IMR-90 (cell line): ENCODE data around the gene COPB1. TPM values are rescaled to one million over a fixed set of nuclear protein-coding genes. Genes with fewer than 3 reads are reported as not detected.

ENCODE experiments used
- ATAC-seq: fragments of 200-7000 bp; cut with Tn5 transposase; 2 replicates; pipeline ENCODE4 v1.9.1; 2020; ENCODE audit warnings: low read depth, mild to moderate bottlenecking, moderate library complexity
- BruUV-seq: library from RNA; stranded (reverse); fragments of 400-500 nt; replicated peaks from 2 replicates; lab custom pipeline; 2021; lab: Mats Ljungman, UMichigan
- CTCF ChIA-PET: fragments of 300-600 bp; formaldehyde crosslinking; extraction: SDS; loops from one replicate; lab custom pipeline; 2021; ENCODE audit warnings: antibody characterized with exemption; lab: Yijun Ruan, JAX
- POLR2A ChIA-PET: fragments of 300-600 bp; sonication (Branson Sonifier 250); formaldehyde crosslinking; loops from one replicate; lab custom pipeline; 2022; ENCODE audit warnings: antibody characterized with exemption; ENCODE audit not compliant: unreplicated experiment; lab: Charles Lee
- DNase-seq: peaks from one replicate; pipeline ENCODE4 v3.0.0; 2013
- H2AFZ ChIP-seq: replicated peaks from 2 replicates; pipeline ENCODE3; 2013; ENCODE audit warnings: low read length, mild to moderate bottlenecking; ENCODE audit not compliant: poor library complexity
- H2AK5ac ChIP-seq: 2 replicates; pipeline ENCODE4 v1.6.1; 2013; ENCODE audit warnings: low read depth, low read length, inconsistent platforms
- H2AK9ac ChIP-seq: replicated peaks from 2 replicates; pipeline ENCODE3; 2013; ENCODE audit warnings: mild to moderate bottlenecking, low read depth, low read length, moderate library complexity; ENCODE audit not compliant: poor library complexity
- H2BK120ac ChIP-seq: 2 replicates; pipeline ENCODE4 v1.6.1; 2013; ENCODE audit warnings: low read depth, low read length, inconsistent platforms
- H2BK15ac ChIP-seq: 3 replicates; pipeline ENCODE4 v1.6.1; 2013; ENCODE audit warnings: low read depth, low read length, inconsistent platforms
- H2BK20ac ChIP-seq: 2 replicates; pipeline ENCODE4 v1.6.1; 2013; ENCODE audit warnings: low read depth, mild to moderate bottlenecking, inconsistent platforms, low read length, moderate library complexity
- H2BK5ac ChIP-seq: 2 replicates; pipeline ENCODE4 v1.6.1; 2013; ENCODE audit warnings: mild to moderate bottlenecking, low read depth, low read length, inconsistent platforms; ENCODE audit not compliant: poor library complexity, severe bottlenecking
- H3K14ac ChIP-seq: replicated peaks from 2 replicates; pipeline ENCODE4 v1.6.1; 2013; ENCODE audit warnings: low read depth, low read length, inconsistent platforms
- H3K18ac ChIP-seq: 2 replicates; pipeline ENCODE4 v1.6.1; 2013; ENCODE audit warnings: low read depth, low read length, control low read depth
- H3K23ac ChIP-seq: 2 replicates; pipeline ENCODE4 v1.6.1; 2013; ENCODE audit warnings: low read depth, low read length, inconsistent platforms
- H3K27ac ChIP-seq: 2 replicates; pipeline ENCODE4 v1.5.1; 2013; ENCODE audit warnings: mild to moderate bottlenecking, control low read depth, low read length; ENCODE audit not compliant: insufficient read depth
- H3K27me3 ChIP-seq: 2 replicates; pipeline ENCODE4 v1.6.1; 2013; ENCODE audit warnings: low read length; ENCODE audit not compliant: control insufficient read depth, insufficient read depth
- H3K36me3 ChIP-seq: 2 replicates; pipeline ENCODE4 v1.6.1; 2013; ENCODE audit warnings: low read length, mixed read lengths; ENCODE audit not compliant: control insufficient read depth, insufficient read depth
- H3K4ac ChIP-seq: 2 replicates; pipeline ENCODE4 v1.6.1; 2013; ENCODE audit warnings: low read depth, low read length, inconsistent platforms
- H3K4me1 ChIP-seq: 2 replicates; pipeline ENCODE4 v1.6.1; 2013; ENCODE audit warnings: low read length, mixed read lengths; ENCODE audit not compliant: control insufficient read depth, insufficient read depth
- H3K4me2 ChIP-seq: 2 replicates; pipeline ENCODE4 v1.6.1; 2013; ENCODE audit warnings: low read depth, mild to moderate bottlenecking, control low read depth, low read length, moderate library complexity
- H3K4me3 ChIP-seq: 2 replicates; pipeline ENCODE4 v1.5.1; 2013; ENCODE audit warnings: low read depth, mild to moderate bottlenecking, control low read depth, low read length, moderate library complexity; ENCODE audit not compliant: insufficient read depth
- H3K56ac ChIP-seq: 2 replicates; pipeline ENCODE4 v1.6.1; 2013; ENCODE audit warnings: low read length, inconsistent platforms; ENCODE audit not compliant: insufficient read depth; ENCODE audit errors: extremely low read depth
- H3K79me1 ChIP-seq, 2 experiments: 2 replicates each; pipeline ENCODE4 v1.6.1; 2013; ENCODE audit warnings: low read length in 2 of 2, inconsistent platforms in 1 of 2, low read depth in 1 of 2
- H3K9ac ChIP-seq: 2 replicates; pipeline ENCODE4 v1.6.1; 2013; ENCODE audit warnings: low read depth, low read length, control low read depth
- H3K9me1 ChIP-seq: 2 replicates; pipeline ENCODE4 v1.6.1; 2013; ENCODE audit warnings: low read length, inconsistent platforms; ENCODE audit not compliant: insufficient read depth
- H3K9me3 ChIP-seq: 2 replicates; pipeline ENCODE4 v1.6.1; 2013; ENCODE audit warnings: low read length; ENCODE audit not compliant: control insufficient read depth, insufficient read depth
- H4K20me1 ChIP-seq: 2 replicates; pipeline ENCODE4 v1.6.1; 2013; ENCODE audit warnings: low read length, inconsistent platforms; ENCODE audit not compliant: insufficient read depth
- H4K5ac ChIP-seq: 2 replicates; pipeline ENCODE4 v1.6.1; 2013; ENCODE audit warnings: mild to moderate bottlenecking, low read depth, low read length, control low read depth
- H4K8ac ChIP-seq, 2 experiments: 2 replicates each; pipeline ENCODE4 v1.6.1; 2013; ENCODE audit warnings: low read depth in 2 of 2, low read length in 2 of 2, control low read depth in 1 of 2, inconsistent platforms in 1 of 2
- H4K91ac ChIP-seq: 2 replicates; pipeline ENCODE4 v1.6.1; 2013; ENCODE audit warnings: low read depth, low read length, inconsistent platforms; ENCODE audit not compliant: insufficient read depth
- BHLHE40 ChIP-seq: fragments of 150-350 bp; IDR thresholded peaks from 2 replicates; pipeline ENCODE4 v1.6.1; 2016; ENCODE audit warnings: mild to moderate bottlenecking, low read depth, low read length
- CHD1 ChIP-seq: IDR thresholded peaks from 2 replicates; pipeline ENCODE4 v1.6.1; 2012; ENCODE audit warnings: low read depth, low read length, improper control_type of control experiment
- FOS ChIP-seq: fragments of 150-350 bp; IDR thresholded peaks from 2 replicates; pipeline ENCODE4 v1.6.1; 2016; ENCODE audit warnings: low read depth, low read length
- MAFK ChIP-seq: IDR thresholded peaks from 2 replicates; pipeline ENCODE4 v1.6.1; 2012; ENCODE audit warnings: low read depth, low read length, improper control_type of control experiment
- MAZ ChIP-seq: IDR thresholded peaks from 2 replicates; pipeline ENCODE4 v1.6.1; 2012; ENCODE audit warnings: low read depth, mild to moderate bottlenecking, low read length, improper control_type of control experiment, moderate library complexity, borderline replicate concordance
- MXI1 ChIP-seq: IDR thresholded peaks from 2 replicates; pipeline ENCODE4 v1.6.1; 2012; ENCODE audit warnings: low read depth, mild to moderate bottlenecking, low read length, moderate library complexity, borderline replicate concordance
- NFE2L2 ChIP-seq: fragments of 150-350 bp; IDR thresholded peaks from 2 replicates; pipeline ENCODE4 v1.6.1; 2016; ENCODE audit warnings: low read depth, mild to moderate bottlenecking, low read length
- POLR2A ChIP-seq: IDR thresholded peaks from 2 replicates; pipeline ENCODE4 v1.6.1; 2012; ENCODE audit warnings: mild to moderate bottlenecking, low read depth, low read length
- RCOR1 ChIP-seq: IDR thresholded peaks from 2 replicates; pipeline ENCODE4 v1.6.1; 2012; ENCODE audit warnings: mild to moderate bottlenecking, low read length, improper control_type of control experiment; ENCODE audit not compliant: insufficient replicate concordance
- RFX5 ChIP-seq: IDR thresholded peaks from 2 replicates; pipeline ENCODE4 v1.8.0; 2012; ENCODE audit warnings: low read depth, mild to moderate bottlenecking, low read length, moderate library complexity
- SMC3 ChIP-seq: fragments of 150-350 bp; IDR thresholded peaks from 2 replicates; pipeline ENCODE4 v1.6.1; 2016; ENCODE audit warnings: low read depth, mild to moderate bottlenecking, antibody characterized with exemption, low read length, moderate library complexity
- WGBS, 2 experiments: methylation state at CpG; one replicate each; pipeline versions ENCODE4 v1.1.5 to v1.1.7; 2013; ENCODE audit warnings: missing lambda C conversion rate in 2 of 2; ENCODE audit not compliant: insufficient read length in 1 of 2; ENCODE audit errors: extremely low coverage in 2 of 2; 5-methylcytosine and 5-hydroxymethylcytosine counted together
- dilution Hi-C: fragments of 300-500 bp; cut with HindIII; formaldehyde crosslinking; loops from one replicate; pipeline ENCODE4 v1.14.3; 2018; ENCODE audit warnings: low sequenced_read_pairs; ENCODE audit not compliant: unreplicated experiment
- in situ Hi-C: fragments of 300-500 bp; cut with MboI; formaldehyde crosslinking; loops from 3 replicates; pipeline ENCODE4 v1.14.3; 2019; ENCODE audit warnings: low sequenced_read_pairs, inconsistent platforms, mixed read lengths
- intact Hi-C: fragments of 100-400 bp; cut with micrococcal nuclease; formaldehyde crosslinking; loops from 2 replicates; pipeline ENCODE4 v1.10.0; 2022
- polyA plus RNA-seq, 3 experiments: library from polyadenylated mRNA; depleted of rRNA; stranded (reverse); fragments of >200 nt; gene quantifications; 2 replicates each; pipeline ENCODE4 v1.2.3, GENCODE V29; 2012; ENCODE audit warnings: low replicate concordance in 1 of 3
- total RNA-seq: library from RNA; depleted of rRNA; stranded (reverse); fragments of >200 nt; gene quantifications from 2 replicates; pipeline ENCODE4 v1.2.3, GENCODE V29; 2012
- TF ChIP-seq, protein P1 (sequence below): fragments of 150-350 bp; IDR thresholded peaks from 2 replicates; pipeline ENCODE4 v1.6.1; 2016; ENCODE audit warnings: low read depth, mild to moderate bottlenecking, low read length, moderate library complexity, borderline replicate concordance
- TF ChIP-seq, protein P2 (sequence below): fragments of 150-350 bp; IDR thresholded peaks from 2 replicates; pipeline ENCODE4 v1.6.1; 2017; ENCODE audit warnings: mild to moderate bottlenecking, antibody characterized with exemption, low read length, low read depth

Gene COPB1
- total and polyA plus RNA-seq, 2 of the 4 experiments (the other 2 are of a cell fraction), result 136 to 341 TPM

DNA sequence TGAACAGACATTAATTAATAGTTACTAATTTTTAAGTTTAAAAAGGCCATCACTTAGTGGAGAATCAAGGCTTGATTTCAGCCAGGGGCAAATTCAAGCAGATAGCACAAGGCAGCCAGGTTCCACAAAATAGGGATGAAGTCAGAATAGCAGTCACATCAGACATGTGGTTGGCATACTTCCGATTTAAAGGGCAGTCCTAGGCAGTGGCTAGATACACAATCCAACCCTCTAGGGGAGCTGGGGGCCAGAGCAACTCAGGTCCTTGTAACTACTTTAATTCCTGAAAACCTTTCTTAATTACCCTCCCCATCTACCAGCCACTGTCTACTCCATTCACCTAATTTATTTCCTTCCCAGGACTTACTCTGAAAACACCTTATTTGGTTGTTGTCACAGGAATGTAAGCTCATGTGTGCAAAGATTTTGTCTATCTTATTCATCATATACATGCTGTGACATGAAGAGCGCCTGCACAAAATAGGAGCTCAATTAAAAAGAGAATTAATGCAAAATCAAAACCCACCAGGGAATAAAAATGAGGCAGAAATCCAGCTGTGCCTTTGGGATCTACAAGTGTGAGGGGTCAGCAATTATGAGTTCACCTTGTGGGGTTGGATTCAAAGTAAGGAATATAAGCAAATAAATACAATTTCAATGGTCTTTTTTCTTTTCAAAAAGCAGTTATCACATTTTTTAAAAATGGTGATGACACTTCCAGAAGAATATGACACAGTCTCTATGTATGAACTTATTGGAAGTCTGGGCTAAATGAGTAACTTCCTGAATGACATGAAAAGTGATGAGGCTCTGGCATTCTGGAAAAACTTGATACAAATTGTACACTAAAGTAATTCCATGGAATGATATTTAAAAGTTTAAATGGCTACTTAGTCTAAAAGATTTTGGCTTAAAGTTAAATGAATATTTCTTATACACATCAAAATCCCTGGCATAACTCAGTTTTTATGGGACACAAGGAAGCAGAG, 53.8 kb downstream of the COPB1 start:
- Histone ChIP-seq H3K4me3 (no peak overlapping the region), H4K91ac (peak overlapping the region; percentile 36), H3K9ac (peak overlapping the region; percentile 48; the same call in 1 of the 2 replicates), H2BK20ac (peak overlapping the region; percentile 66; the same call in 1 of the 2 replicates), H3K27me3 (no peaks in the 10 kb centered on the region), H3K79me1 (no peaks in the 10 kb centered on the region), H3K27ac (no peak overlapping the region; the same call in 1 of the 2 replicates), H3K23ac (peak overlapping the region; percentile 21; the same call in 1 of the 2 replicates), H3K14ac (peak overlapping the region; percentile 77; the same call in 1 of the 2 replicates), H4K5ac (no peak overlapping the region), H2AK5ac (0 out of 2 replicates have a peak overlapping the region, but pooled peaks have one; percentile 48), H3K36me3 (no peaks in the 10 kb centered on the region), H2BK120ac (peak overlapping the region; percentile 66), H3K4ac (peak overlapping the region; percentile 68), H2BK15ac (peak overlapping the region; percentile 31; the same call in 2 of the 3 replicates), H2BK5ac (peak overlapping the region; percentile 90), H4K8ac (peak overlapping the region; percentile 13 to 71; a peak in 3 of 4 replicates), H3K4me2 (peak overlapping the region; percentile 66; the same call in 1 of the 2 replicates), H3K4me1 (peaks cover 3% of the 10 kb centered on the region), H2AFZ (no peak overlapping the region), H3K56ac (no peak overlapping the region), H4K20me1 (no peaks in the 10 kb centered on the region), H3K9me3 (no peaks in the 10 kb centered on the region), H3K18ac (peak overlapping the region; percentile 48; the same call in 1 of the 2 replicates), H2AK9ac (peak overlapping the region; percentile 17), H3K9me1 (peaks cover 4% of the 10 kb centered on the region)
- ChIA-PET CTCF (interaction anchor here (0.6 to 1.5 kb wide), 3 partner anchors 9 to 145 kb away, joined by 3 to 6 read pairs (median 4); no protein-coding TSS in a partner anchor), POLR2A (interaction anchor here (0.5 kb wide), 1 partner anchor 9 kb away, joined by 4 read pairs; no protein-coding TSS in a partner anchor)
- ATAC-seq, result peak; percentile 34
- no TSS peak for BruUV-seq
- intact Hi-C loops, result no loop called here
- TF ChIP-seq MAFK (no peak), FOS (no peak), SMC3 (no peak), POLR2A (no peak), MXI1 (no peak), BHLHE40 (no peak), RFX5 (no peak), NFE2L2 (no peak), MAZ (no peak), CHD1 (no peak), RCOR1 (no peak)
- TF ChIP-seq, protein P1, sequence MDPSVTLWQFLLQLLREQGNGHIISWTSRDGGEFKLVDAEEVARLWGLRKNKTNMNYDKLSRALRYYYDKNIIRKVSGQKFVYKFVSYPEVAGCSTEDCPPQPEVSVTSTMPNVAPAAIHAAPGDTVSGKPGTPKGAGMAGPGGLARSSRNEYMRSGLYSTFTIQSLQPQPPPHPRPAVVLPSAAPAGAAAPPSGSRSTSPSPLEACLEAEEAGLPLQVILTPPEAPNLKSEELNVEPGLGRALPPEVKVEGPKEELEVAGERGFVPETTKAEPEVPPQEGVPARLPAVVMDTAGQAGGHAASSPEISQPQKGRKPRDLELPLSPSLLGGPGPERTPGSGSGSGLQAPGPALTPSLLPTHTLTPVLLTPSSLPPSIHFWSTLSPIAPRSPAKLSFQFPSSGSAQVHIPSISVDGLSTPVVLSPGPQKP, result no peak
- TF ChIP-seq, protein P2, sequence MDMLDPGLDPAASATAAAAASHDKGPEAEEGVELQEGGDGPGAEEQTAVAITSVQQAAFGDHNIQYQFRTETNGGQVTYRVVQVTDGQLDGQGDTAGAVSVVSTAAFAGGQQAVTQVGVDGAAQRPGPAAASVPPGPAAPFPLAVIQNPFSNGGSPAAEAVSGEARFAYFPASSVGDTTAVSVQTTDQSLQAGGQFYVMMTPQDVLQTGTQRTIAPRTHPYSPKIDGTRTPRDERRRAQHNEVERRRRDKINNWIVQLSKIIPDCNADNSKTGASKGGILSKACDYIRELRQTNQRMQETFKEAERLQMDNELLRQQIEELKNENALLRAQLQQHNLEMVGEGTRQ, result no peak
- in situ Hi-C loops, result no loop called here
- peak; percentile 52 for DNase-seq
- WGBS, 2 experiments, result no CpG with 5 or more reads among the region's 2 CpGs
- dilution Hi-C loops, result no loop called here
